ENCODE measurements around the gene NFKB1.

The NFKB1 gene

GRCh38 chr4:102620697-102621497, 119.7 kb downstream of the NFKB1 start:
- Histone ChIP-seq H3K4me3 (ENCODE audit: low read length) (peak overlapping the region; percentile 17), H3K36me3 (ENCODE audit: insufficient read depth, low read length) (peaks cover 9% of the 10 kb centered on the region), H2AFZ (ENCODE audit: low read depth, low read length) (peak overlapping the region; percentile 46), H3K9me3 (ENCODE audit: low read length) (no peaks in the 10 kb centered on the region), H3K4me1 (ENCODE audit: insufficient read depth, low read length) (peaks cover 4% of the 10 kb centered on the region), H3K27me3 (ENCODE audit: insufficient read depth, low read length) (no peaks in the 10 kb centered on the region)

DNA sequence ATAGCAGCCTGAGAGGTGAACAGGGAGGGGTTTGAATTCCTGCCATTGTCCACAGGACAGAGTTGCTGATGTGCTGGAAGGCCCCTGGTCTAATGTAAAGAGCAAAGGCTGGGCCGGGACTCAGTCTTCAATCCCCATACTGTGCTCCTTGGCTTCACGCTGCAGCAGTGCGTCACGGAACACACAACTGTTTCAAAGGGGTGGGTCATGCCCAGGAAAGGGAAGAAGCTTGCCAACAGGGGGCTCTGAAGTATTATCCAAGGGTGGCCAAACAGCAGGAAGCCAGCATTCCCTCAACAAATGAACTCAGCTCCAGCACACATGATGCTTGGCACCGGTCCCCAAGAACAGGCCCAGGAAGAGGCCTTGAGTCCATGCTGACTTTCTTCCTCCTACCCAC, 122.5 kb downstream of the NFKB1 start:
- Histone ChIP-seq H2AFZ (ENCODE audit: low read depth, low read length) (no peak overlapping the region), H3K27me3 (ENCODE audit: insufficient read depth, low read length) (no peaks in the 10 kb centered on the region), H3K36me3 (ENCODE audit: insufficient read depth, low read length) (no peaks in the 10 kb centered on the region), H3K4me1 (ENCODE audit: insufficient read depth, low read length) (peaks cover 4% of the 10 kb centered on the region), H3K4me3 (ENCODE audit: low read length) (no peak overlapping the region), H3K9me3 (ENCODE audit: low read length) (no peaks in the 10 kb centered on the region)

GRCh38 chr4:102624505-102624904, 123.3 kb downstream of the NFKB1 start:
- Histone ChIP-seq H3K9me3 (ENCODE audit: low read length) (no peaks in the 10 kb centered on the region), H3K4me1 (ENCODE audit: insufficient read depth, low read length) (peaks cover 4% of the 10 kb centered on the region), H2AFZ (ENCODE audit: low read depth, low read length) (no peak overlapping the region), H3K27me3 (ENCODE audit: insufficient read depth, low read length) (no peaks in the 10 kb centered on the region), H3K36me3 (ENCODE audit: insufficient read depth, low read length) (no peaks in the 10 kb centered on the region), H3K4me3 (ENCODE audit: low read length) (no peak overlapping the region)

- H3K27me3 ChIP-seq (ENCODE audit: insufficient read depth, low read length), result no peaks in the 10 kb centered on the region
- H2AFZ ChIP-seq (ENCODE audit: low read depth, low read length), result no peak overlapping the region
- H3K36me3 ChIP-seq (ENCODE audit: insufficient read depth, low read length), result no peaks in the 10 kb centered on the region
- no peak overlapping the region for H3K4me3 ChIP-seq (ENCODE audit: low read length)
- no peaks in the 10 kb centered on the region for H3K9me3 ChIP-seq (ENCODE audit: low read length)
- H3K4me1 ChIP-seq (ENCODE audit: insufficient read depth, low read length), result peaks cover 4% of the 10 kb centered on the region
Measured at GRCh38 chr4:102625232-102625930, 124.2 kb downstream of the NFKB1 start.

GRCh38 chr4:102627831-102628523, 126.8 kb downstream of the NFKB1 start:
- Histone ChIP-seq H3K9me3 (ENCODE audit: low read length) (no peaks in the 10 kb centered on the region), H3K4me3 (ENCODE audit: low read length) (no peak overlapping the region), H3K27me3 (ENCODE audit: insufficient read depth, low read length) (no peaks in the 10 kb centered on the region), H3K36me3 (ENCODE audit: insufficient read depth, low read length) (peaks cover 4% of the 10 kb centered on the region), H3K4me1 (ENCODE audit: insufficient read depth, low read length) (peaks cover 8% of the 10 kb centered on the region), H2AFZ (ENCODE audit: low read depth, low read length) (no peak overlapping the region)

- Histone ChIP-seq H3K9me3 (ENCODE audit: low read length) (no peaks in the 10 kb centered on the region), H3K36me3 (ENCODE audit: insufficient read depth, low read length) (peaks cover 6% of the 10 kb centered on the region), H3K4me3 (ENCODE audit: low read length) (no peak overlapping the region), H3K27me3 (ENCODE audit: insufficient read depth, low read length) (no peaks in the 10 kb centered on the region), H2AFZ (ENCODE audit: low read depth, low read length) (no peak overlapping the region), H3K4me1 (ENCODE audit: insufficient read depth, low read length) (peaks cover 8% of the 10 kb centered on the region)
Measured at GRCh38 chr4:102629673-102630072, 128.5 kb downstream of the NFKB1 start.

- no peak overlapping the region for H3K4me3 ChIP-seq (ENCODE audit: low read length)
- H3K36me3 ChIP-seq (ENCODE audit: insufficient read depth, low read length), result peaks cover 7% of the 10 kb centered on the region
- no peaks in the 10 kb centered on the region for H3K9me3 ChIP-seq (ENCODE audit: low read length)
- H2AFZ ChIP-seq (ENCODE audit: low read depth, low read length), result no peak overlapping the region
- H3K4me1 ChIP-seq (ENCODE audit: insufficient read depth, low read length), result peaks cover 8% of the 10 kb centered on the region
- H3K27me3 ChIP-seq (ENCODE audit: insufficient read depth, low read length), result no peaks in the 10 kb centered on the region
Measured at GRCh38 chr4:102631616-102632015, 130.5 kb downstream of the NFKB1 start.

DNA sequence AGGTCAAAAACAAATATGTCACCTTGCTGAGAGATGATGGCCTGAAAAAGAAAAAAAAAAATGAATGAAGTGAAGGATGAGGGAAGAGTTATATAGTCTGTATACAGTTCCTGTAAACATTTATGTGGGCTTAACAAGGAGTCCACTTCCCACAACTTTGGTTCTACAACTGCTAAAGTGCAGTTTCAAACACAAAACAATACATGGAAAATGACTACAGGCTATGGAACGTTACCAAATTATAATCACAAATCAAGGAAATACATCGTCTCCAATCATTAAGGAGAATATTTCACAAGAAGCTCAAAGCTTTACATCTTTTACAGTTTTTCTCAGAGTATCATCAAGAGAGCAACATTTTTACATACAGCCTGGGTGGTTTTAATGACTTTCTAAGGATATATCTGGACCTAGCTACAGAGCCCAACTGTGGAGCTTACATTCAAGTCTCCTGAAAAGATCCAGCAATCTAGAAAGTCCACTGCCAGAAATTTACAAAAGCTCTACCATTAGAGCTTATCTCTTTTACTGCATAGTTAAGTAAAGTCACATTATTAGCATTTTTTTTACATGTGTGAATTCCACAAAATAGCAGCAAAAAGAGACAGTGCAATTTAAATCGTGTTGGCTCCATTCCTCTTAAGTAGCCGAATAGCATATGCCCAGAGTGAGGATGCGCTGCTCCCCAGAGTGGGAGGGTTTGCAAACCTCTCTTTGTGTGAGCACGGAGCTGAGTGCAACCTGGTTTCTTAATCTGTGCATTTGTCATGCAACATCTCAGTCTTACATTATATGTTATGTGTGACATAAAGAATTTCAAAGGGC, 131.3 kb downstream of the NFKB1 start:
- no peak overlapping the region for H3K4me3 ChIP-seq (ENCODE audit: low read length)
- H3K4me1 ChIP-seq (ENCODE audit: insufficient read depth, low read length), result peaks cover 8% of the 10 kb centered on the region
- no peaks in the 10 kb centered on the region for H3K9me3 ChIP-seq (ENCODE audit: low read length)
- no peak overlapping the region for H2AFZ ChIP-seq (ENCODE audit: low read depth, low read length)
- H3K27me3 ChIP-seq (ENCODE audit: insufficient read depth, low read length), result no peaks in the 10 kb centered on the region
- peaks cover 9% of the 10 kb centered on the region for H3K36me3 ChIP-seq (ENCODE audit: insufficient read depth, low read length)

DNA sequence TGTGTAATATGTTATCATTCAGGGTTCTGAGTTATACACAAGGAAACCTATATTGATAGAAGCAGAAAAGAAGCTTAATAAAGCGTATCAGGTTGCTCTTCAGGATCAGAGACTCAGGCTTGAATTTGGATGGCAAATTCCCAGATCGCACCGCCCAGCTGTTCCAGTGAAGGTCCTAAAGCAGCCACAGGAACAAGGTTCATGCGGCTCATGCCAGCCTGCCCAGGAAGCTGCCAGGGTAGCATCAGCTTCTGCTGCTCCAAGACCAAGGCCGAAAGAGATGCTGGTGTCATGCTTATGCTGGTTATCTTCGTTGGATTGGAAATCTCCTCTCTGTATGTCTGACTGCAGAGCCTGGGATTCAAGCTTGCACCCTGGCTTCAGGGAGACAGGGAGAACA, 131.9 kb downstream of the NFKB1 start:
- Histone ChIP-seq H2AFZ (ENCODE audit: low read depth, low read length) (no peak overlapping the region), H3K4me1 (ENCODE audit: insufficient read depth, low read length) (peaks cover 8% of the 10 kb centered on the region), H3K36me3 (ENCODE audit: insufficient read depth, low read length) (peaks cover 9% of the 10 kb centered on the region), H3K27me3 (ENCODE audit: insufficient read depth, low read length) (no peaks in the 10 kb centered on the region), H3K9me3 (ENCODE audit: low read length) (no peaks in the 10 kb centered on the region), H3K4me3 (ENCODE audit: low read length) (no peak overlapping the region)

DNA sequence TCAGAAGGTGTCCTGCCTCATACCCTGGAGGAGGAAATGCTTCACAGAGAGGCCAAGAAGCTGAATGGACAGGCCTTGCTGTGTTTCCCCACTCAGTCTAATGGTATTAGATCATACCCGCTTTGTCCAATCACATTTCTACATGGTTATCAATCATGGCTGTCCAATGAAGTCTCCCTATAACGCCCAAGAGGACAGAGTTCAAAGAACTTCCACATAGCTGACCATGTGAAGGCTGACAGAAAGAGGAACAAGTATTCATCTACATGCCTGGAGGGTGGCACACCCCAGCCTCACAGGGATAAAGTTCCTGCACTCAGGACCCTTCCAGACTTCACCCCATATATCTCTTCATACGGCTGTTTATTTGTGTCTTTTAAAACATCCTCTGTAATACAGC, 136.2 kb downstream of the NFKB1 start:
- no peak overlapping the region for H3K4me3 ChIP-seq (ENCODE audit: low read length)
- H3K9me3 ChIP-seq (ENCODE audit: low read length), result no peaks in the 10 kb centered on the region
- no peak overlapping the region for H2AFZ ChIP-seq (ENCODE audit: low read depth, low read length)
- H3K27me3 ChIP-seq (ENCODE audit: insufficient read depth, low read length), result no peaks in the 10 kb centered on the region
- peaks cover 2% of the 10 kb centered on the region for H3K4me1 ChIP-seq (ENCODE audit: insufficient read depth, low read length)
- H3K36me3 ChIP-seq (ENCODE audit: insufficient read depth, low read length), result peaks cover 8% of the 10 kb centered on the region

GRCh38 chr4:102638621-102639020, 137.5 kb downstream of the NFKB1 start:
- H3K4me1 ChIP-seq (ENCODE audit: insufficient read depth, low read length), result peaks cover 2% of the 10 kb centered on the region
- peaks cover 8% of the 10 kb centered on the region for H3K36me3 ChIP-seq (ENCODE audit: insufficient read depth, low read length)
- no peak overlapping the region for H2AFZ ChIP-seq (ENCODE audit: low read depth, low read length)
- no peaks in the 10 kb centered on the region for H3K9me3 ChIP-seq (ENCODE audit: low read length)
- no peaks in the 10 kb centered on the region for H3K27me3 ChIP-seq (ENCODE audit: insufficient read depth, low read length)
- no peak overlapping the region for H3K4me3 ChIP-seq (ENCODE audit: low read length)

DNA sequence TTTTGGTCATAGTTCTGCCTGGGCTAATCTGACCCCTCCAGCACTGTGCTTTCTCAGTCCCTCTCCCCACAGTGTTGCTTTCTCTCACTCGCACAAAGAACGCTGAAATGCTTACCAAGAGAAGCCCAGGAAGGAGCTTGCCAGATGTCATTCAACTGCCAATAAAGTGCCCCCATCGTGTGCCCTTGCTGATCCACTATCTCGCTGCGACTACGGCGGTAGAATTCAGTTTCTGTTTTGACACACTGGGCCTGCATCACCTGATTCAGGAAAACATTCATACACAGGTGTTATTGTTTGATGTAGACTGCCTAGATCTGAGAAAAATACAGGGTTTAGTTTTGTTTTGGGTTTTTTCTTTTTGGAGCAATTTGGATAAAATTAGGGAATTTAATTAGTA, 138.4 kb downstream of the NFKB1 start:
- H2AFZ ChIP-seq (ENCODE audit: low read depth, low read length), result no peak overlapping the region

More for the DNA sequence above, 138.4 kb downstream of the NFKB1 start:
- Histone ChIP-seq H3K36me3 (ENCODE audit: insufficient read depth, low read length) (peaks cover 9% of the 10 kb centered on the region), H3K27me3 (ENCODE audit: insufficient read depth, low read length) (no peaks in the 10 kb centered on the region), H3K9me3 (ENCODE audit: low read length) (peaks cover 2% of the 10 kb centered on the region), H3K4me1 (ENCODE audit: insufficient read depth, low read length) (peaks cover 2% of the 10 kb centered on the region), H3K4me3 (ENCODE audit: low read length) (no peak overlapping the region)
